Measurements from ENCODE around the gene TOP1.

The TOP1 gene

GRCh38 chr20:41004531-41005360 is 23.9 kb upstream of the TOP1 start:
- DNase-seq (ENCODE audit: low spot score), result no peak

GRCh38 chr20:41005361-41005729 is 23.3 kb upstream of the TOP1 start:
- peak; percentile 34 for DNase-seq (ENCODE audit: low spot score)

- no peak for DNase-seq (ENCODE audit: low spot score)
Observed at GRCh38 chr20:41006126-41006935, 22.3 kb upstream of the TOP1 start.

GRCh38 chr20:41006936-41007474 is 21.6 kb upstream of the TOP1 start:
- no peak for DNase-seq (ENCODE audit: low spot score)

- no peak for DNase-seq (ENCODE audit: low spot score)
Observed at GRCh38 chr20:41007481-41007880, 21.1 kb upstream of the TOP1 start.

- no peak for DNase-seq (ENCODE audit: low spot score)
Observed at GRCh38 chr20:41009946-41010345, 18.7 kb upstream of the TOP1 start.

- peak; percentile 48 for DNase-seq (ENCODE audit: low spot score)
Observed at GRCh38 chr20:41011551-41012067, 17.0 kb upstream of the TOP1 start.

DNA sequence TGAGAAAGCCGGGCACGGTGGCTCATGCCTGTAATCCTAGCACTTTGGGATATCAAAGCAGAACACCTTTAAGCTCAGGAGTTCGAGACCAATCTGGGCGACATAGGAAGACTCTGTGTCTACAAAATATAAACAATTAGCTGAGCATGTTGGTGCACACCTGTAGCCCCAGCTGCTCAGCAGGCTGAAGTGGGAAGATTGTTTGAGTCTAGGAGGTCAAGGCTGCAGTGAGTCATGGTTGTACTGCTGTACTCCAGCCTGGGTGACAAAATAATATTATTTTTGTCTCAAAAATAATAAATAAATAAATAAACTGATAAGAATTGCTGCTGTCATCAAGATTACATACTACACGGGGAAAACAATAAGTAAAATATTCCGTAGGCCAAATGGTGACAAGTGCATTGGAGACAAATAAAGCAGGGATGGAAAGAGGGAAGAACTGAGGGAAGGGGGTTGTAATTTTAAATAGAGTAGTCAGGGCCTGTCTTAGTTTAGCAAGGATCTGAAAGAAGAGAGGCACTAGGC is 14.0 kb upstream of the TOP1 start:
- no peak for DNase-seq (ENCODE audit: low spot score)

- DNase-seq (ENCODE audit: low spot score), result no peak
Observed at GRCh38 chr20:41017448-41018042, 11.1 kb upstream of the TOP1 start.

DNA sequence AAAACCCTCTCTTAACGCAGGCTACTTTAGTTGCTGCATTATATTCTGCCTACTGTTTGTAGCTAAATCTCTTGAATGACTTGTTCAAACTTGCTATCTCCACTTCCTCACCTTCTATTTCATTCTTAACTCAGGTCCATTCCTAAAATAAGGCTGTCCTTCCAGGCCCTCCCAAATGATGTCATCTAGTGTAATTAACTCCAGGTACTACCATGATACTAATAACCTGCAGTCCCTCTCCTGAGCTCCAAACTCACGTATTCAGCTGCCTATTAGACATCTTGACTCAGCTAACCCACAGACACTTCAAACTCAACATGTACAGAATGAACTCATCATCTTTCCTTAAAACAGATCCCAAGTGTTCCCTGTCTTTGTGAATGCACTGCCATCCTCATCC is 10.5 kb upstream of the TOP1 start:
- no peak for DNase-seq (ENCODE audit: low spot score)

GRCh38 chr20:41023549-41023948 is 5.1 kb upstream of the TOP1 start:
- no peak for DNase-seq (ENCODE audit: low spot score)

DNA sequence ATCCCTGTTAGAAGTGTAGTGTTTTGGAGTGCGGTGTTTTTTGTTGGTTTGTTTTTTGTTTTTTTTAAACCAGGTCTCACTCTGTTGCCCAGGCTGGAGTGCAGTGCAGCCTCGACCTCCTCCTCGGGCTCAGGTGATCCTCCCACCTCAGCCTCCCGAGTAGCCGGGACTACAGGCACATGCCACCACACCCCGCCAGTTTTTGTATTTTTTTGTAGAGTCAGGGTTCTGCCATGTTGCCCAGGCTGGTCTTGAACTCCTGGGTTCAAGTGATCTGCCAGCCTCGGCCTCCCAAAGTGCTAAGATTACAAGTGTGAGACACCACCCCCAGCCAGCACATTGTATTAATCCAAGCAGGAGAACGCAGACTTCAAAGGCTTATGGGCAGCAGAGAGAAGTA is 1.3 kb upstream of the TOP1 start:
- no peak for DNase-seq (ENCODE audit: low spot score)

GRCh38 chr20:41027872-41028358 is 707 bp upstream of the TOP1 start:
- DNase-seq (ENCODE audit: low spot score), result peak; percentile 11

GRCh38 chr20:41029150-41029901 is 704 bp downstream of the TOP1 start:
- peak; percentile 31 for DNase-seq (ENCODE audit: low spot score)

- no peak for DNase-seq (ENCODE audit: low spot score)
Observed at GRCh38 chr20:41030061-41030460, 1.4 kb downstream of the TOP1 start.

DNA sequence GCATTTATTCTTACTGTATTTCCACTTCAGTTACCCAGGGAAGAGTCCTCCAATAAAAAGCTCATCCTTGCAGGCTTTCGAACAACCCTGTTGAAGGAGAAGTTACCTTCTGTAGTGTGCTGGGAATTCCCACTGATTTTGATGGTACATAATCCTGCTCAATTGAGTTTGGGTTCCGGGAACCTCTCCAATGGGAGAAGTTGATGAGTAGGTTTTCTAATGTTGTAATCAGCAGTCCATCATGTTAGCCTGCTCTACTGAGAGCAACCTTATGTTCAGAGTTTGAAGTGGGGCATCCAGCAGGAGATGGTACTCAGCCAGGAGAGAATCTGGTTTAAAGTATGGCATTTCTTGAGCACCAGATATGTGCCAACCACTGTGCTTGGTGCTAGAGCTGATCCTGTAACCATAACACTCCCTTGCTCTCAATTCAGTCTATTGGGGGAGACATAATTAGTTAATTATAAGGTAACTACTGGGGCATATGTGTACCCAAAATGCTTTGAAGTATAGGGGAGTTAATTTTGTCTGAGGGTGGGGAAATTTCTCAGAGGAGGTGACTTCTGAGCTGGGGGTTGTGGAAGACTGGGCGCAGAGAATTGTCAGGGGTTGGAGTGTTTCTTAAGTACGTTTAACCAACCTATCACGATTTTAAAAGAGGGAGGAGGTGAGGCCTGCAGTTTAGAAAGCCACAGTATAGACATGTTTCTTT is 2.1 kb downstream of the TOP1 start:
- peak; percentile 5 for DNase-seq (ENCODE audit: low spot score)

GRCh38 chr20:41031243-41031619 is 2.6 kb downstream of the TOP1 start:
- DNase-seq (ENCODE audit: low spot score), result no peak

DNA sequence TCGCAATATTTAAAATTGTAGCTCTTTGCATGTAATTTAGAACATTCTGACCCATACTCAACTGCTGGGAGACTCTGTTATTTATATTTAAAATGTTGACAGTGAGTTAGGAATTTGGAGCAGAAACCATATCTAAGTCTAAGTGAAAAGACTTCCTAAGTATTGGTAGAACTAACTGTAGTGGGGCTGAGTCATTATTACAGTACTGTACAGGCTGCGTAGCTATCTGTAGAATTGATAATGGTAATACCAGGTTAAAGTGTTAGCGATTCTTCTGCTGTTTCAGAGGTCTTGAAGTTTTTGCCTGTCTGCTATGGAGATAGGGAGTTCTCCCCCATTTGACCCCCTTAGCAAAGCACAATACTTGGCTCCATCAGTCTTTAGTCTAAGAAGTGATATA is 3.6 kb downstream of the TOP1 start:
- no peak for DNase-seq (ENCODE audit: low spot score)

GRCh38 chr20:41034239-41034638 is 5.6 kb downstream of the TOP1 start:
- DNase-seq (ENCODE audit: low spot score), result no peak

DNA sequence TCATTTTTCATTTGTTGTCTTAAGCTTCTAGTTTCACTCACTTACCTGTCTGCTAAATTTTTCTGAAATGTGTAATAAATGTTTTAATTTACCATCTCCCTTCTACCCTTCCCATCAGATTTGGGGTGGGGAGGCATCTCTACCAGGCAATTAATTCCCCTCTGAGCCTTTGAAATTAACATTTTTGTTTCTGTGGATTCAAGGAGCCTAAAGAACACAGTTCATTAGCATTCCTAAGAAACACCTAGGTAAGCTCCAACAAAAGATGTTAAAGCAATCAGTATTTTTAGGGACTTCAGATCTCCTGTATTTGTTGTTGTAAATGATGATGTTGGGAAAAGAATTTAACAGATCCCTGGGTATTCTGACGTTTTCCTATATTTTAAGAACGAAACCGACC is 6.6 kb downstream of the TOP1 start:
- DNase-seq (ENCODE audit: low spot score), result no peak

- no peak for DNase-seq (ENCODE audit: low spot score)
Observed at GRCh38 chr20:41037179-41037578, 8.6 kb downstream of the TOP1 start.

Data from Ammon's horn (tissue), 1 donor.